ENCODE data around the gene LUC7L2. TPM values are rescaled to one million over a fixed set of nuclear protein-coding genes. Genes with fewer than 3 reads are reported as not detected.
"Not testable (repeated sequence)": the region's sequence is repeated elsewhere in the genome, so short reads cannot be mapped to it uniquely, and the experiment has no call there.

Gene LUC7L2
- total RNA-seq, 1 experiment from 2014 or later, result 94.4 TPM

- no peak for TF ChIP-seq GABPB1 (CRISPR knock-in tag; IDR thresholded peaks at IDR 0.05)
- TF ChIP-seq IRF2 (CRISPR knock-in tag; IDR thresholded peaks at IDR 0.05; ENCODE audit: borderline replicate concordance, low read depth), result no peak
- TF ChIP-seq, protein P1, sequence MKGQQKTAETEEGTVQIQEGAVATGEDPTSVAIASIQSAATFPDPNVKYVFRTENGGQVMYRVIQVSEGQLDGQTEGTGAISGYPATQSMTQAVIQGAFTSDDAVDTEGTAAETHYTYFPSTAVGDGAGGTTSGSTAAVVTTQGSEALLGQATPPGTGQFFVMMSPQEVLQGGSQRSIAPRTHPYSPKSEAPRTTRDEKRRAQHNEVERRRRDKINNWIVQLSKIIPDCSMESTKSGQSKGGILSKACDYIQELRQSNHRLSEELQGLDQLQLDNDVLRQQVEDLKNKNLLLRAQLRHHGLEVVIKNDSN (CRISPR knock-in tag; IDR thresholded peaks at IDR 0.05), result no peak
- no peak for TF ChIP-seq SP1 (CRISPR knock-in tag; conservative IDR thresholded peaks at IDR 0.05)
Measured at GRCh38 chr7:139457153-139457946, 97.7 kb downstream of the LUC7L2 start (continued).

- H3K4me3 Mint-ChIP-seq; DNase-seq (ENCODE audit: low spot score); H3K9me3 Mint-ChIP-seq; ATAC-seq; H3K27ac Mint-ChIP-seq; POLR2A ChIA-PET; CTCF ChIA-PET; H3K27me3 Mint-ChIP-seq (ENCODE audit: low read depth); H3K36me3 Mint-ChIP-seq: not testable (repeated sequence)
- H3K4me1 Mint-ChIP-seq, result peaks cover 18% of the 10 kb centered on the region
Measured at GRCh38 chr7:139463421-139463820, 103.7 kb downstream of the LUC7L2 start.

DNA sequence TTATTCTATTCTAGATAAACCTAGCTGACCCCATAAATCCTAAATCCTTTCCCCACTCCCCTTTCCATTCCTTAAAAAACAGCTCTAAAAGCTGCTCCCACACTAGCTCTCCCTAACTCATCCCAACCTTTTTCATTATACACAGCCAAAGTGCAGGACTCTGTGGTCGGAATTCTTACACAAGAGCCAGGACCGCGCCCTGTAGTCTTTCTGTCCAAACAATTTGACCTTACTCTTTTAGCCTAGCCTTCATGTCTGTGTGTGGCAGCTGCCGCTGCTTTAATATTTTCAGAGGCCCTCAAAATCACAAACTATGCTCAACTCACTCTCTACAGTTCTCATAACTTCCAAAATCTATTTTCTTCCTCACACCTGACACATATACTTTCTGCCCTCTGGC, 104.8 kb downstream of the LUC7L2 start:
- H3K27ac Mint-ChIP-seq; H3K36me3 Mint-ChIP-seq; CTCF ChIA-PET; H3K27me3 Mint-ChIP-seq (ENCODE audit: low read depth); ATAC-seq; DNase-seq (ENCODE audit: low spot score); H3K4me3 Mint-ChIP-seq; POLR2A ChIA-PET; H3K9me3 Mint-ChIP-seq: not testable (repeated sequence)
- peaks cover 13% of the 10 kb centered on the region for H3K4me1 Mint-ChIP-seq

DNA sequence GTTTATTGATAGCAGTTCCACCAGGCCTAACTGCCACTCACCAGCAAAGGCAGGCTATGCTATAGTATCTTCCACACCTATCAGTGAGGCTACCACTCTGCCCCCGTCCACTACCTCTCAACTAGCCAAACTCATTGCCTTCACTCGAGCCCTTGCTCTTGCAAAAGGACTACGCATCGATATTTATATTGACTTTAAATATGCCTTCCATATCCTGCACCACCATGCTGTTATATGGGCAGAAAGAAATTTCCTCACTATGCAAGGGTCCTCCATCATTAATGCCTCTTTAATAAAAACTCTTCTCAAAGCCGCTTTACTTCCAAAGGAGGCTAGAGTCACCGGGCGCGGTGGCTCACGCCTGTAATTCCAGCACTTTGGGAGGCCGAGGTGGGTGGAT, 105.4 kb downstream of the LUC7L2 start:
- POLR2A ChIA-PET; H3K4me3 Mint-ChIP-seq; H3K36me3 Mint-ChIP-seq; H3K27ac Mint-ChIP-seq; H3K9me3 Mint-ChIP-seq; ATAC-seq; H3K27me3 Mint-ChIP-seq (ENCODE audit: low read depth); DNase-seq (ENCODE audit: low spot score): not testable (repeated sequence)
- CTCF ChIA-PET, result interaction anchor here (0.6 to 2.5 kb wide), 4 partner anchors 18 to 60 kb away, joined by 3 to 13 read pairs (median 6); partner anchors contain the start of gene KLRG2
- peaks cover 13% of the 10 kb centered on the region for H3K4me1 Mint-ChIP-seq

DNA sequence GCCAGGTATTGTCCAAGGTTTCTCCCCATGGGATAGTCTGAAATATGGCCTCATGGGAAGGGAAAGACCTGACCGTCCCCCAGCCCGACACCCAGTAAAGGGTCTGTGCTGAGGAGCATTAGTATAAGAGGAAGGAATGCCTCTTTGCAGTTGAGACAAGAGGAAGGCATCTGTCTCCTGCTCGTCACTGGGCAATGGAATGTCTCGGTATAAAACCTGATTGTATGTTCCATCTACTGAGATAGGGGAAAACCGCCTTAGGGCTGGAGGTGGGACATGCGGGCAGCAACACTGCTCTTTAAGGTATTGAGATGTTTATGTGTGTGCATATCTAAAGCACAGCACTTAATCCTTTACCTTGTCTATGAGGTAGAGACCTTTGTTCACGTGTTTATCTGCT, 108.0 kb downstream of the LUC7L2 start:
- not testable (repeated sequence) for DNase-seq (ENCODE audit: low spot score); H3K27ac Mint-ChIP-seq

DNA sequence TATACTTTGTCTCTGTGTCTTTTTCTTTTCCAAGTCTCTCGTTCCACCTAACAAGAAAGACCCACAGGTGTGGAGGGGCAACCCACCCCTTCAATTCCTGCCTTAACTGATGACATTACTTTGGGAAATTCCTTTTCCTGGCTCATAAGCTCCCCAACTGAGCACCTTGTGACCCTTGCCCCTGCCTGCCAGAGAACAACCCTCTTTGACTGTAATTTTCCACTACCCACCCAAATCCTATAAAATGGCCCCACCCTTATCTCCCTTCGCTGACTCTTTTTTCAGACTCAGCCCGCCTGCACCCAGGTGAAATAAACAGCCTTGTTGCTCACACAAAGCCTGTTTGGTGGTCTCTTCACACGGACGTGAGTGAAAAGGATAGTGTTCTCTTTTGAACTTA, 108.6 kb downstream of the LUC7L2 start:
- H3K4me1 Mint-ChIP-seq; H3K9me3 Mint-ChIP-seq; POLR2A ChIA-PET; CTCF ChIA-PET; H3K4me3 Mint-ChIP-seq; ATAC-seq; DNase-seq (ENCODE audit: low spot score); H3K27me3 Mint-ChIP-seq (ENCODE audit: low read depth): not testable (repeated sequence)
- peaks cover 19% of the 10 kb centered on the region for H3K36me3 Mint-ChIP-seq
- peak overlapping the region; percentile 81; the same call in 1 of the 2 replicates for H3K27ac Mint-ChIP-seq

More for the DNA sequence above, 108.0 kb downstream of the LUC7L2 start:
- ATAC-seq; H3K4me3 Mint-ChIP-seq; H3K9me3 Mint-ChIP-seq; POLR2A ChIA-PET; H3K27me3 Mint-ChIP-seq (ENCODE audit: low read depth); CTCF ChIA-PET; H3K4me1 Mint-ChIP-seq: not testable (repeated sequence)
- peaks cover 16% of the 10 kb centered on the region for H3K36me3 Mint-ChIP-seq

DNA sequence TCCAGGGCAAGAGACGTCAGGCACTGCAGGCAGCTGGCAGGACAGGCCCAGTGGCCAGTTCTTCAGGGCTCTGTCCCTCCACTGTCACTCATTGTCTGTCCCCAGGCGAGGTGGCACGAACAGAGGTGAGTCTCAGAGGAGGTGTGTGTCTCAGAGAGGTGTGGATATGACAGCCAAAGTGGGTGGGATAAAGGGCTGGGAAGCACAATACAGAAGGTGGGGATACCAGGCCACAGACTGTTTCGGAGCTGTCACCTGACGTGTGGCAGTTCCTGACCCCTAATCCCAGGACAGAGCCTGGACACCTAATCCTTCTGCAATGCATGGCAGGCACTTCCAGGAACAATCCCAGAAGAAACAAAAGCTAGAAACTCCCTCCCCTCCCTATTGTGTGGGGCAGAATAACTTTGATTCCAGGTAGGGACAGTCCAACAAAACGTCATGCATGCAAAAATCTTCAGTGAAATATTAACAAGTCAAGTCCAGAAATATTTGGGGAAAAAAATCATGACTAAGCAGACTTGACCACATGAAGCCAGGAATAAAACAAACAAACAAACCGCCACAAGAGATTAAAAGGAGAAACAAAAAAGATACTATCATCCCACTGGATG, 112.2 kb downstream of the LUC7L2 start:
- ChIA-PET CTCF (interaction anchor here (1.1 to 2.6 kb wide), 3 partner anchors 12 to 130 kb away, joined by 3 to 7 read pairs (median 5); partner anchors contain the start of gene KLRG2), POLR2A (interaction anchor here (1.1 kb wide), 1 partner anchor 12 kb away, joined by 4 read pairs; the partner anchor contains the start of gene KLRG2)
- DNase-seq (ENCODE audit: low spot score), result no peak
- H3K9me3 Mint-ChIP-seq, result peaks cover 5% of the 10 kb centered on the region
- H3K4me1 Mint-ChIP-seq, result no peaks in the 10 kb centered on the region; the same call in 1 of the 2 replicates
- H3K36me3 Mint-ChIP-seq, result peaks cover 45% of the 10 kb centered on the region
- H3K27me3 Mint-ChIP-seq (ENCODE audit: low read depth), result no peaks in the 10 kb centered on the region
- no peak overlapping the region for H3K4me3 Mint-ChIP-seq
- no peak for ATAC-seq
- H3K27ac Mint-ChIP-seq, result no peak overlapping the region
- TF ChIP-seq, protein P2, sequence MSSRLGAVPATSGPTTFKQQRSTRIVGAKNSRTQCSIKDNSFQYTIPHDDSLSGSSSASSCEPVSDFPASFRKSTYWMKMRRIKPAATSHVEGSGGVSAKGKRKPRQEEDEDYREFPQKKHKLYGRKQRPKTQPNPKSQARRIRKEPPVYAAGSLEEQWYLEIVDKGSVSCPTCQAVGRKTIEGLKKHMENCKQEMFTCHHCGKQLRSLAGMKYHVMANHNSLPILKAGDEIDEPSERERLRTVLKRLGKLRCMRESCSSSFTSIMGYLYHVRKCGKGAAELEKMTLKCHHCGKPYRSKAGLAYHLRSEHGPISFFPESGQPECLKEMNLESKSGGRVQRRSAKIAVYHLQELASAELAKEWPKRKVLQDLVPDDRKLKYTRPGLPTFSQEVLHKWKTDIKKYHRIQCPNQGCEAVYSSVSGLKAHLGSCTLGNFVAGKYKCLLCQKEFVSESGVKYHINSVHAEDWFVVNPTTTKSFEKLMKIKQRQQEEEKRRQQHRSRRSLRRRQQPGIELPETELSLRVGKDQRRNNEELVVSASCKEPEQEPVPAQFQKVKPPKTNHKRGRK (CRISPR knock-in tag; IDR thresholded peaks at IDR 0.05; ENCODE audit: borderline replicate concordance), result no peak
- TF ChIP-seq JAZF1 (CRISPR knock-in tag; IDR thresholded peaks at IDR 0.05) (no peak), TP53 (CRISPR knock-in tag; IDR thresholded peaks at IDR 0.05) (no peak), TEAD4 (CRISPR knock-in tag; IDR thresholded peaks at IDR 0.05) (no peak), ZNF396 (CRISPR knock-in tag; IDR thresholded peaks at IDR 0.05; ENCODE audit: borderline replicate concordance) (no peak), NR3C1 (CRISPR knock-in tag; conservative IDR thresholded peaks at IDR 0.05; ENCODE audit: low read depth) (no peak), ZNF138 (CRISPR knock-in tag; conservative IDR thresholded peaks at IDR 0.05) (no peak), MXD4 (CRISPR knock-in tag; IDR thresholded peaks at IDR 0.05; ENCODE audit: borderline replicate concordance) (no peak), SMAD3 (CRISPR knock-in tag; IDR thresholded peaks at IDR 0.05; ENCODE audit: borderline replicate concordance) (no peak), CBFB (CRISPR knock-in tag; IDR thresholded peaks at IDR 0.05; ENCODE audit: low read depth) (no peak), NR2C2 (CRISPR knock-in tag; IDR thresholded peaks at IDR 0.05) (no peak), SP1 (CRISPR knock-in tag; conservative IDR thresholded peaks at IDR 0.05) (no peak)
- TF ChIP-seq, protein P3, sequence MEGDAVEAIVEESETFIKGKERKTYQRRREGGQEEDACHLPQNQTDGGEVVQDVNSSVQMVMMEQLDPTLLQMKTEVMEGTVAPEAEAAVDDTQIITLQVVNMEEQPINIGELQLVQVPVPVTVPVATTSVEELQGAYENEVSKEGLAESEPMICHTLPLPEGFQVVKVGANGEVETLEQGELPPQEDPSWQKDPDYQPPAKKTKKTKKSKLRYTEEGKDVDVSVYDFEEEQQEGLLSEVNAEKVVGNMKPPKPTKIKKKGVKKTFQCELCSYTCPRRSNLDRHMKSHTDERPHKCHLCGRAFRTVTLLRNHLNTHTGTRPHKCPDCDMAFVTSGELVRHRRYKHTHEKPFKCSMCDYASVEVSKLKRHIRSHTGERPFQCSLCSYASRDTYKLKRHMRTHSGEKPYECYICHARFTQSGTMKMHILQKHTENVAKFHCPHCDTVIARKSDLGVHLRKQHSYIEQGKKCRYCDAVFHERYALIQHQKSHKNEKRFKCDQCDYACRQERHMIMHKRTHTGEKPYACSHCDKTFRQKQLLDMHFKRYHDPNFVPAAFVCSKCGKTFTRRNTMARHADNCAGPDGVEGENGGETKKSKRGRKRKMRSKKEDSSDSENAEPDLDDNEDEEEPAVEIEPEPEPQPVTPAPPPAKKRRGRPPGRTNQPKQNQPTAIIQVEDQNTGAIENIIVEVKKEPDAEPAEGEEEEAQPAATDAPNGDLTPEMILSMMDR (IDR thresholded peaks at IDR 0.05), result no peak
